ENCODE data around the gene PTGES2.

DNA sequence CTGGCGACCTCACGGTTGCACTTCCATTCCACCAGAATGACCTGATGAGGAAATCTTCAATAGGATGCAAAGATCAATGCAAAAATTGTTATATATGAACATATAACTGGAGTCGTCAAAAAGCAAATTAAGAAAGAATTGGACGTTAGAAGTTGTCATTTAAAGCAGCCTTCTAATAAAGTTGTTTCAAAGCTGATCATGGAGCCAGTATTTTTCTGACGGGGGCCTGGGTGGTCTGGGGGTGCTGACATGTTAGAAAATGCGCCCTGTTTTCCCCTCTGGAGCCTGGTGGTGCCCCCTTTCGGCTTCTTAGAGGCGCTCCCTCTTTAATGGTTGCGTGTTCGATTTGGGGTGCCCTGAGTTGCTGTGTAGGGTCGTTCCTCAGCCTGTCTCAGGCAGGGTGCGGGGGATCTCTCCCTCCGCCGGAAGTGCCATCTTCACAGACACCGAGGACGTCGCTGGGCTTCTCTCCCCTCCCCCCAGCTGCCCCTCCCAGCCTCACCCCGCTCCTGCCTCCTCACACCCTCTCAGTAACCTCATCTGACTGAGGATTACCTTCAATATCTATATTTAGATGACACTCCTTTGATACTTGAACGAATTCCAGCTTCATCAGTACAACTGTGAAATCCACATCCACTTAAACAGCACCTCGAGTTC is 18.3 kb downstream of the PTGES2 start:
- TF ChIP-seq POLR2A (IDR thresholded peaks at IDR 0.05), result no peak
- TF ChIP-seq, protein P1, sequence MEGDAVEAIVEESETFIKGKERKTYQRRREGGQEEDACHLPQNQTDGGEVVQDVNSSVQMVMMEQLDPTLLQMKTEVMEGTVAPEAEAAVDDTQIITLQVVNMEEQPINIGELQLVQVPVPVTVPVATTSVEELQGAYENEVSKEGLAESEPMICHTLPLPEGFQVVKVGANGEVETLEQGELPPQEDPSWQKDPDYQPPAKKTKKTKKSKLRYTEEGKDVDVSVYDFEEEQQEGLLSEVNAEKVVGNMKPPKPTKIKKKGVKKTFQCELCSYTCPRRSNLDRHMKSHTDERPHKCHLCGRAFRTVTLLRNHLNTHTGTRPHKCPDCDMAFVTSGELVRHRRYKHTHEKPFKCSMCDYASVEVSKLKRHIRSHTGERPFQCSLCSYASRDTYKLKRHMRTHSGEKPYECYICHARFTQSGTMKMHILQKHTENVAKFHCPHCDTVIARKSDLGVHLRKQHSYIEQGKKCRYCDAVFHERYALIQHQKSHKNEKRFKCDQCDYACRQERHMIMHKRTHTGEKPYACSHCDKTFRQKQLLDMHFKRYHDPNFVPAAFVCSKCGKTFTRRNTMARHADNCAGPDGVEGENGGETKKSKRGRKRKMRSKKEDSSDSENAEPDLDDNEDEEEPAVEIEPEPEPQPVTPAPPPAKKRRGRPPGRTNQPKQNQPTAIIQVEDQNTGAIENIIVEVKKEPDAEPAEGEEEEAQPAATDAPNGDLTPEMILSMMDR (IDR thresholded peaks at IDR 0.05), result no peak
